OCI-LY1 (cell line): ENCODE data around the gene NPTX1.

ENCODE experiments used
- CTCF ChIP-seq: fragments of 200-600 bp; sonication (generic), shearing (Covaris generic); IDR thresholded peaks from 2 replicates; pipeline ENCODE4 v1.5.1; 2017; ENCODE audit warnings: mild to moderate bottlenecking, antibody characterized with exemption, low read length, moderate library complexity, mixed read lengths
- EZH2 ChIP-seq: fragments of 200-600 bp; sonication (generic), shearing (Covaris generic); IDR thresholded peaks from 2 replicates; pipeline ENCODE4 v1.8.0; 2017; ENCODE audit warnings: borderline replicate concordance, mixed run types, mild to moderate bottlenecking, antibody characterized with exemption, low read length, moderate library complexity, mixed read lengths

- TF ChIP-seq CTCF (no peak), EZH2 (no peak)
Observed at GRCh38 chr17:80429356-80430275, 46.8 kb downstream of the NPTX1 start.
